Bronchial epithelial cell (primary cell): Measurements from ENCODE around the gene SP3. TPM values are rescaled to one million over a fixed set of nuclear protein-coding genes. Genes with fewer than 3 reads are reported as not detected.

Experiments used
- DNase-seq: peaks from one replicate; pipeline ENCODE4 v3.0.0-alpha.2; 2010; ENCODE audit warnings: low read depth
- FAIRE-seq: peaks from 2 replicates; lab custom pipeline; 2011; peaks lifted over from hg19 to GRCh38; lab: Jason Lieb, UNC
- H3K27me3 ChIP-seq: 2 replicates; pipeline ENCODE4 v1.5.1; 2011; ENCODE audit warnings: low read length; ENCODE audit not compliant: control insufficient read depth, insufficient read depth
- H3K36me3 ChIP-seq: 2 replicates; pipeline ENCODE4 v1.5.1; 2011; ENCODE audit warnings: low read length; ENCODE audit not compliant: control insufficient read depth, insufficient read depth
- H3K4me3 ChIP-seq: 2 replicates; pipeline ENCODE4 v1.5.1; 2011; ENCODE audit warnings: mild to moderate bottlenecking, low read depth, low read length, control low read depth
- total RNA-seq: library from RNA; depleted of rRNA; stranded (reverse); fragments of >200 nt; gene quantifications from 2 replicates; pipeline ENCODE4 v1.2.1, GENCODE V29; 2014
- TF ChIP-seq, protein P1 (sequence below): IDR thresholded peaks from 2 replicates; pipeline ENCODE4 v1.5.1; 2011; ENCODE audit warnings: mild to moderate bottlenecking, moderate library complexity, low read length, control low read depth, inconsistent platforms; ENCODE audit not compliant: insufficient read depth, severe bottlenecking

Gene SP3
- total RNA-seq, 1 donor from 2014 or later = 104 TPM

DNA sequence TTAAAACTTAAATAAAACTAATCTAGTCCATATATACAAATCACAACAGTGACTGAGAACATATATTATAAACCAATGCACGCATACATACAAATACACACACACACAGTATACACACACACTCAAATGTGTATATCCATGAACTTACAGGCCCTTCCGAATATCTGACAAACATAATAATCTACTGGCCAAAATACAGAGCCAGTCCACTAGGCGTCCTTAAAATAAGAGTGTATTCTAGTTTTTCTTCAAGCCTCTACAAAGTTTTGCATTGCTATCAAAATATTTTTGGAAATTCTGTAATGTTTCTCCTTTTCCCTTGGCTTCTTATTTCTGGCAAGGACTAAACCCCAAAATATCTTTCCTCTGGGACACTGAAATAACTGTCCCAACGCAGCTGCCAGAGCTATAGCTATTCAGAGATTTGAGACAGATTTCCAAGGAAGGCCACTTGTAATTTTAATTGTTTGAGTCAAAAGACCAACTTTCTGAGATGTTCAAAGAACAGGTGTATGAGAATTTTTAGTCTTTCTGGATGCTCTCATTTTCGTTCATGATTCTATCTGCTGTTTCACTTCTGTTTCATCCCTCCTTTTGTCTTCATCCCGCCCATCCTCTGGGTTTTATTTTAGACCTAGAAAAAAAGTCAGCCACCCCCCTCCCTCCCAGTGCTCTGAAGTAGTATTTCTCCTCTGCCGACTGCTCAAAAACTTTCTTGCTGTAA is 24.1 kb upstream of the SP3 start:
- Histone ChIP-seq H3K4me3 (no peak overlapping the region), H3K36me3 (no peaks in the 10 kb centered on the region), H3K27me3 (no peaks in the 10 kb centered on the region)
- no peak for DNase-seq
- no peak for FAIRE-seq
- TF ChIP-seq, protein P1, sequence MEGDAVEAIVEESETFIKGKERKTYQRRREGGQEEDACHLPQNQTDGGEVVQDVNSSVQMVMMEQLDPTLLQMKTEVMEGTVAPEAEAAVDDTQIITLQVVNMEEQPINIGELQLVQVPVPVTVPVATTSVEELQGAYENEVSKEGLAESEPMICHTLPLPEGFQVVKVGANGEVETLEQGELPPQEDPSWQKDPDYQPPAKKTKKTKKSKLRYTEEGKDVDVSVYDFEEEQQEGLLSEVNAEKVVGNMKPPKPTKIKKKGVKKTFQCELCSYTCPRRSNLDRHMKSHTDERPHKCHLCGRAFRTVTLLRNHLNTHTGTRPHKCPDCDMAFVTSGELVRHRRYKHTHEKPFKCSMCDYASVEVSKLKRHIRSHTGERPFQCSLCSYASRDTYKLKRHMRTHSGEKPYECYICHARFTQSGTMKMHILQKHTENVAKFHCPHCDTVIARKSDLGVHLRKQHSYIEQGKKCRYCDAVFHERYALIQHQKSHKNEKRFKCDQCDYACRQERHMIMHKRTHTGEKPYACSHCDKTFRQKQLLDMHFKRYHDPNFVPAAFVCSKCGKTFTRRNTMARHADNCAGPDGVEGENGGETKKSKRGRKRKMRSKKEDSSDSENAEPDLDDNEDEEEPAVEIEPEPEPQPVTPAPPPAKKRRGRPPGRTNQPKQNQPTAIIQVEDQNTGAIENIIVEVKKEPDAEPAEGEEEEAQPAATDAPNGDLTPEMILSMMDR = no peak

DNA sequence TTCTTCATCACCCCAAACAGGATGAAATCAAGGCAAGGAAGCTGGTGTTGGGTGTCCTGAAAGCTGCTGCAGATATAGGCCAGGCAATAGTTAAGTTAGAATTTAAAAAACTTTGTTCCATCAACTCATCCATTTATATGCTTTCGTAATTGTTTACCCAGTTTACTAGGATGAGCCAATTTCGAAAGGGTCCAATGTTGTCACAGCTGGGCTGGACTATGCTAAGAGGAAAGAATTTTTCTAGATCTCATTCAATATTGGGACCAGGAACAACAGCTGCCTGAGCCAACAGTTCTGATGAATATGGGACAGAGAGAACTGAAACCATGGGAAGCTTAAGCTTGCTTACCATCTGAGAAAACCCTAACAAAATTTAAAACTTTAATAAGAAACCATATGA is 21.6 kb upstream of the SP3 start:
- Histone ChIP-seq H3K36me3 (no peaks in the 10 kb centered on the region), H3K4me3 (no peak overlapping the region), H3K27me3 (no peaks in the 10 kb centered on the region)
- FAIRE-seq = no peak
- TF ChIP-seq, protein P1 = no peak
- DNase-seq = no peak

DNA sequence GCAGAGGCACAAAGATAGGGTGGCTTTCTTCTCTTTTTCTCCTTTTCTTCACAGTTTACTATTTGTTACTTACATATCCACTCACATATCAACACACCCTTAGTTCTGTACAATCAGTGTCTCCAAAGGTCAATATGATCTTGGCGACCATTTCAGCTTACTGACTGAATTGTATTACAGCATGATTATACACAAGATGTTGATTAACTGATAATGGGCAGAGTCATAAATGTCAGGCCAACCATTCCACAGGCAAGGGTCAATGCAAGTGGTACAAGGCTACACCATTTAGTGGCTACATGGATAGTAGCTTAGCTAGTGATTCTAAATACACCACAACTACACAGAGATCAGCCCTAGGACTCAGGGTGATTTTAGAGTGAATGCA is 20.4 kb upstream of the SP3 start:
- FAIRE-seq (no peak), DNase-seq (no peak)
- Histone ChIP-seq H3K4me3 (no peak overlapping the region), H3K27me3 (no peaks in the 10 kb centered on the region), H3K36me3 (no peaks in the 10 kb centered on the region)
- TF ChIP-seq, protein P1 = no peak

DNA sequence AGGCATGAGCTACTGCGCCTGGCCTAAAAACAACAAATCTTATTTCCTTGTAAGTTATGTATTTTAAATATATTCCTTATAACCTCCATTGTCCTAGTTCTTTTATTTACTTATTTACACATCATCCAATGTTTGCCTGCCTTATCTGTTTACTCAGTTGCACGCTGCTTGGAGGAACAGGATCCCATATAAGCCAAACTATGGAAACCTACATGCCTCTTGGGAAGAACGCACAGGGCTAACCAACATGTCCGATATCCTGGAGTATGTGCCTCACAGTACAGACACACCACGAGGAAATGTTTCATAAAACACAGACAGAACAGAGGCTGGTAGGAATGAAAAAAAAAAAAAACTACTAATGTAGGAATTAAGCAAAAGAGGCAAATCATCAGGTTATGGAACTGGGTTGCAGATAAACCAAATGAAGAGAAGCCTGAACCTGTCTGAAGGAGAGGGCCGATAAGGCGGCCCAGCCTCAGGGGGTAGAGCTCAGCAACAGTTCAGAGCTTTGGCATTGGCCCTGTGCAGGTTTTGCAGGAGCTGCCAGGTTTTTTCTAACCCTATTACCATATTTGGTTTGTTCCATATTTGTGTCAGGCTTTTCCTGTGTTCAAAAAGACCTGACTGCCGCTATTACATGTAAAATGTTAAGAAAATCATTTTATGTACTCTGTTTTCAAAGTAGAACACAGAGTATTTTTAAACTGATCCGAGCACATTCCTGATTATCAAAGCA is 19.9 kb upstream of the SP3 start:
- Histone ChIP-seq H3K36me3 (no peaks in the 10 kb centered on the region), H3K4me3 (no peak overlapping the region), H3K27me3 (no peaks in the 10 kb centered on the region)
- FAIRE-seq (no peak), DNase-seq (peak; percentile 79)
- TF ChIP-seq, protein P1 = no peak

DNA sequence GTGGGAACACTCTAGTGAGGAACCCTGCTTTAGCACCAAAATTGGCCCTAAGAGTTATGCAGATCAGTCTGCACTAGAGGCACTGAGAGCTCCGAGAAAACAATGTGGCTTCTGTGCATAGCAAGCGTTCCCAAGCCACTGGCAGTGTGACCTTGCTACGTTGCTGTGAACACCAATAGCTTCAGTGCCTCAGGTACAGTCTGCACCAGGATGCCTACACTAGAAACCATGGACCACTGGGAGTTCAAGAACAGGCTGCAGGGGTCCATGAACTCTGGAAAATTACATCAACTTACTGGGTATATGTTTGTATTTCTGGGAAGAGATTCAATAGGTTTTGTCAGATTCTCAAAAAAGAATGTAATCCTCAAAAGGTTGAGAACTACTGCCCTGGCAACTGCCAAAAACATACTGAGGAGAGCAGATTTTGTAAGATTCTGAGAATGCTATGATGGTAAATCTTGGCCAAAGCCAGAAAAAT is 18.3 kb upstream of the SP3 start:
- no peak for DNase-seq
- Histone ChIP-seq H3K27me3 (no peaks in the 10 kb centered on the region), H3K4me3 (no peak overlapping the region), H3K36me3 (no peaks in the 10 kb centered on the region)
- TF ChIP-seq, protein P1 = no peak
- FAIRE-seq = no peak
